ENCODE measurements around the gene PCDH18. TPM values are rescaled to one million over a fixed set of nuclear protein-coding genes. Genes with fewer than 3 reads are reported as not detected.

The PCDH18 gene
- total and polyA plus RNA-seq, 4 experiments from 2014 or later = 0.17 to 0.20 TPM; not detected in 2

DNA sequence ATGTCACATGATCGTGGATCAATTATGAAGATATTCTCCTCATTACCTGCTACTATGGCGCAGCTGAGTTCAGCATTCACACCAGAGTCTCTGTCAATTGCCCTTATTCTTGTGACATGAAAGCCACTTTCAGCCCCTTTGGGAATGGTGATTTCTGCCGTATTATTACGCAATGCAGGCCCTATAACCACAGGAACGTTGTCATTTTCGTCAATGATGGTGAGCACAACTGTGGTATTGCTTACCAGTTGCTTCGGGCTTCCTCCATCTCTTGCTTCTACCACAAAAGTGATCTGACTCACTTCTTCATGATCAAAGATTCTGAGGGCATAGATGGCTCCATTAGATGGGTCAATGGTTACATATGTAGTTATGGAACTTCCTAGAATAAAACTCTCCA is 2.1 kb downstream of the PCDH18 start:
- H3K4me1 Mint-ChIP-seq = peaks cover 2 to 8% (median 4%) of the 10 kb centered on the region in 4 donors
- Histone ChIP-seq H3K4me3 (ENCODE audit: low read length in 2 of 2) (no peak overlapping the region), H3K9me3 (ENCODE audit: control insufficient read depth in 1 of 2, low read length in 2 of 2) (no peaks in the 10 kb centered on the region), H3K4me1 (ENCODE audit: insufficient read depth, low read length) (peaks cover 8% of the 10 kb centered on the region), H3K27ac (ENCODE audit: low read depth, low read length) (no peak overlapping the region), H3K27me3 (ENCODE audit: insufficient read depth, low read length) (no peaks in the 10 kb centered on the region), H3K36me3 (ENCODE audit: insufficient read depth, low read length) (no peaks in the 10 kb centered on the region)
- H3K27me3 Mint-ChIP-seq = no peaks in the 10 kb centered on the region
- no peak overlapping the region for H3K4me3 Mint-ChIP-seq
- POLR2A ChIA-PET (ENCODE audit: partially characterized antibody) = no interaction called here
- intact Hi-C loops (cut with micrococcal nuclease) = no loop called here
- DNase-seq = no peak
- CTCF ChIA-PET (ENCODE audit: partially characterized antibody) = no interaction called here
- peaks cover 0 to 4% (median 0%) of the 10 kb centered on the region in 8 donors for H3K9me3 Mint-ChIP-seq
- no peaks in the 10 kb centered on the region for H3K36me3 Mint-ChIP-seq
- no peak overlapping the region for H3K27ac Mint-ChIP-seq

DNA sequence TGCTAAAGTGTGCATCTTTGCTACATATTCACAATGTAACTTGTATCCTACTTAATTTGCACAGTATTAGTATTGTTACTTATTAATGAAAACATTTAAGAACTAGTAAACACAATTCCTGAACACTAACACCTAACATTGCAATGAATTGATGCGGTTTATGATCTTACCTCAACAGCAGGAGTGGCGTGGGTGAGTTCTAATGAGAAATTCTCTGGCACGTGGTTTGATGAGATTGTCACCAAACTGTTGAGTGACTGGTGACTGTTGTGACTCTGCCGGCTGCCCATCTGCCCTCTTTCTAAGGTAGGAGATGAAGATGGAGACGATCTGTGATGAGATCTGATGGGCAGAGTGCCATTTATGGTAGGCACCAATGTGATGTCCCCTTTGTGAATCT is 2.9 kb downstream of the PCDH18 start:
- intact Hi-C loops (cut with micrococcal nuclease) = no loop called here
- Histone ChIP-seq H3K27me3 (ENCODE audit: insufficient read depth, low read length) (no peaks in the 10 kb centered on the region), H3K4me3 (ENCODE audit: low read length in 2 of 2) (no peak overlapping the region), H3K9me3 (ENCODE audit: control insufficient read depth in 1 of 2, low read length in 2 of 2) (no peaks in the 10 kb centered on the region), H3K36me3 (ENCODE audit: insufficient read depth, low read length) (no peaks in the 10 kb centered on the region), H3K4me1 (ENCODE audit: insufficient read depth, low read length) (peaks cover 8% of the 10 kb centered on the region), H3K27ac (ENCODE audit: low read depth, low read length) (no peak overlapping the region)
- DNase-seq = no peak
- Mint-ChIP-seq H3K4me1 (peaks cover 2 to 8% (median 4%) of the 10 kb centered on the region in 4 donors), H3K27ac (no peak overlapping the region), H3K27me3 (no peaks in the 10 kb centered on the region), H3K36me3 (no peaks in the 10 kb centered on the region), H3K9me3 (peaks cover 0 to 2% (median 0%) of the 10 kb centered on the region in 8 donors), H3K4me3 (no peak overlapping the region)
- CTCF ChIA-PET (ENCODE audit: partially characterized antibody) = no interaction called here
- POLR2A ChIA-PET (ENCODE audit: partially characterized antibody) = no interaction called here

DNA sequence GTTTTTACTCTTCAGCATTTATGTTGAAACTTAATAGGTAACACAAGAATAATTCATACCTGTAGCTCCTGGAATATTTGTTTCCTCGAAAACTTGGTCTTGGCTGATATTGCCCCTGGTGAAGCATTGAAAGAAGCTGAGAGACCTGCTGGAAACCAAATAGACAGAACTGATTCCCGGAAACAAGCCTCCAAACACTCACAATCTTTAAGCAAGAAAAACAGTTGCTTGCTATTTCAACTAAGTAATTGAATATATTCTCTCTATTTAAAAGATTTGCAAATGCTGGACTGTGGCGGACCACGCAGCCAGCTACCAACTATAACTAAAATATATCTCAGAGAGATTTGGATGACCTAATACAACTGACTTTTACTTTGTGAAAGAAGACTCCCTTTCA is 3.6 kb downstream of the PCDH18 start:
- Mint-ChIP-seq H3K4me1 (peaks cover 1 to 3% (median 2%) of the 10 kb centered on the region in 4 donors), H3K27ac (no peak overlapping the region), H3K4me3 (no peak overlapping the region), H3K9me3 (no peaks in the 10 kb centered on the region), H3K27me3 (no peaks in the 10 kb centered on the region), H3K36me3 (no peaks in the 10 kb centered on the region)
- intact Hi-C loops (cut with micrococcal nuclease) = no loop called here
- H3K36me3 ChIP-seq (ENCODE audit: insufficient read depth, low read length) = no peaks in the 10 kb centered on the region
- POLR2A ChIA-PET (ENCODE audit: partially characterized antibody) = no interaction called here
- CTCF ChIA-PET (ENCODE audit: partially characterized antibody) = no interaction called here
- H3K27ac ChIP-seq (ENCODE audit: low read depth, low read length) = no peak overlapping the region
- peaks cover 3% of the 10 kb centered on the region for H3K4me1 ChIP-seq (ENCODE audit: insufficient read depth, low read length)
- H3K27me3 ChIP-seq (ENCODE audit: insufficient read depth, low read length) = no peaks in the 10 kb centered on the region
- no peak for DNase-seq
- H3K4me3 ChIP-seq (ENCODE audit: low read length in 2 of 2) = no peak overlapping the region
- H3K9me3 ChIP-seq (ENCODE audit: control insufficient read depth in 1 of 2, low read length in 2 of 2) = no peaks in the 10 kb centered on the region

GRCh38 chr4:137526681-137527080 is 5.6 kb downstream of the PCDH18 start:
- Mint-ChIP-seq H3K9me3 (peaks cover 0 to 4% (median 0%) of the 10 kb centered on the region in 8 donors), H3K27ac (no peak overlapping the region), H3K36me3 (no peaks in the 10 kb centered on the region), H3K27me3 (no peaks in the 10 kb centered on the region), H3K4me3 (no peak overlapping the region), H3K4me1 (peaks cover 0 to 1% (median 0%) of the 10 kb centered on the region in 4 donors)
- no peak overlapping the region for H3K27ac ChIP-seq (ENCODE audit: low read depth, low read length)
- no peaks in the 10 kb centered on the region for H3K9me3 ChIP-seq (ENCODE audit: control insufficient read depth in 1 of 2, low read length in 2 of 2)
- H3K36me3 ChIP-seq (ENCODE audit: insufficient read depth, low read length) = no peaks in the 10 kb centered on the region
- H3K27me3 ChIP-seq (ENCODE audit: insufficient read depth, low read length) = no peaks in the 10 kb centered on the region
- no peaks in the 10 kb centered on the region for H3K4me1 ChIP-seq (ENCODE audit: insufficient read depth, low read length)
- no peak overlapping the region for H3K4me3 ChIP-seq (ENCODE audit: low read length in 2 of 2)
- intact Hi-C loops (cut with micrococcal nuclease) = no loop called here
- CTCF ChIA-PET (ENCODE audit: partially characterized antibody) = no interaction called here
- no peak for DNase-seq
- POLR2A ChIA-PET (ENCODE audit: partially characterized antibody) = no interaction called here

DNA sequence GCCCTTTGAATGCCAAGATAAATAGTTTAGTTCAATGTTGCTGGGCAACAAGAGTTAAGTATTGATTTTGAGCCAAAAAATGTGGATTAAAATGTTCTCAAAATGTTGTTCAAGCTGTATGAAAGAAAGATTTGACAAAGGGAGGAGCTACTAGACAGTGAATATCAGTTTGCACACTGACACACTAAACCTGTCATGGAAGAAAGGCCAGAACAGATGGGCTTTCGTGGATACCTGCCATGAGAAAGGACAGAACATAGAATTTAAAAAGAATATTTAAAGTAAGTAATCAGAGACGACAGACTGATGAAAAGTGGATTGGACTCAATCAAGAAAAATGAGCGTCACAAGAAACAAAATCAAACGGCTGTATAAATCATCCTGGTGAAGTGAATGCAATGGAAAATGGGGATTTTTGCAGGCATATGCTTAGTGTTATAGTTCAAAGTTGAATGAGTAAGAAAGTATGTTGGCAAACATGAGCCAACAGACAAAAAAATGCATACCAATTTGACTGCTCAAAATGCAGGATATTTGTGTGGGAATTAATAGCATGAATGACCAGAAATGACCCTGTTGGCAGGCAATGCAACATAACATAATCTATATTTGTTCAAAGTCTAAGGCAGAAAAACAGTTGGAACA is 7.4 kb downstream of the PCDH18 start:
- H3K9me3 ChIP-seq (ENCODE audit: control insufficient read depth in 1 of 2, low read length in 2 of 2) = no peaks in the 10 kb centered on the region
- H3K27ac Mint-ChIP-seq = no peak overlapping the region
- no peaks in the 10 kb centered on the region for H3K36me3 Mint-ChIP-seq
- no peaks in the 10 kb centered on the region for H3K27me3 ChIP-seq (ENCODE audit: insufficient read depth, low read length)
- H3K4me3 ChIP-seq (ENCODE audit: low read length in 2 of 2) = no peak overlapping the region
- ChIA-PET POLR2A (ENCODE audit: partially characterized antibody) (no interaction called here), CTCF (ENCODE audit: partially characterized antibody) (no interaction called here)
- no peaks in the 10 kb centered on the region for H3K36me3 ChIP-seq (ENCODE audit: insufficient read depth, low read length)
- intact Hi-C loops (cut with micrococcal nuclease) = no loop called here
- no peaks in the 10 kb centered on the region for H3K4me1 Mint-ChIP-seq
- no peaks in the 10 kb centered on the region for H3K4me1 ChIP-seq (ENCODE audit: insufficient read depth, low read length)
- no peak for DNase-seq
- peaks cover 0 to 4% (median 0%) of the 10 kb centered on the region in 8 donors for H3K9me3 Mint-ChIP-seq
- H3K27ac ChIP-seq (ENCODE audit: low read depth, low read length) = no peak overlapping the region
- no peaks in the 10 kb centered on the region for H3K27me3 Mint-ChIP-seq
- H3K4me3 Mint-ChIP-seq = no peak overlapping the region

DNA sequence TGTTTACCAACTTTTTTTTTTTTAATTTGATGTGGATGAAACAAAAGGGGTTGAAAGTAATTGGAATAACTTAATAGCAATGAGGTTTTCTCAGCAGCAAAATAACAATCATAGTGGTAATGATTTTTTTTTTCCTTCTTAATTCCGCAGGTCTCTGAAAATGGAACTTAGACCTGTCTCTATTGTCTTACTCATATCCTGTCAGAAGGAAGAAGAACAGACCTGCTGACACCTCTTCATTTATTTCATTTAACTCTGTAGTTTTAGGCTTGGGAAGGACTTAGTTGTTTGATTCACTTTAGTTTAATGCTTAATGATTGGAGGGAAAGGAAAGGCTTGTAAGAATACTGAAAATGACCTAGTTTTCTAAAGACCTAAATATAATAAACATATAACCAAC is 9.0 kb downstream of the PCDH18 start:
- H3K36me3 ChIP-seq (ENCODE audit: insufficient read depth, low read length) = no peaks in the 10 kb centered on the region
- H3K27me3 ChIP-seq (ENCODE audit: insufficient read depth, low read length) = no peaks in the 10 kb centered on the region
- CTCF ChIA-PET (ENCODE audit: partially characterized antibody) = no interaction called here
- H3K4me3 ChIP-seq (ENCODE audit: low read length in 2 of 2) = no peak overlapping the region
- no peak overlapping the region for H3K27ac Mint-ChIP-seq
- H3K9me3 Mint-ChIP-seq = peaks cover 0 to 4% (median 0%) of the 10 kb centered on the region in 8 donors
- intact Hi-C loops (cut with micrococcal nuclease) = no loop called here
- no peaks in the 10 kb centered on the region for H3K4me1 ChIP-seq (ENCODE audit: insufficient read depth, low read length)
- no peak overlapping the region for H3K27ac ChIP-seq (ENCODE audit: low read depth, low read length)
- no peaks in the 10 kb centered on the region for H3K36me3 Mint-ChIP-seq
- H3K4me3 Mint-ChIP-seq = no peak overlapping the region
- DNase-seq = no peak
- POLR2A ChIA-PET (ENCODE audit: partially characterized antibody) = no interaction called here
- no peaks in the 10 kb centered on the region for H3K4me1 Mint-ChIP-seq
- no peaks in the 10 kb centered on the region for H3K9me3 ChIP-seq (ENCODE audit: control insufficient read depth in 1 of 2, low read length in 2 of 2)
- no peaks in the 10 kb centered on the region for H3K27me3 Mint-ChIP-seq

DNA sequence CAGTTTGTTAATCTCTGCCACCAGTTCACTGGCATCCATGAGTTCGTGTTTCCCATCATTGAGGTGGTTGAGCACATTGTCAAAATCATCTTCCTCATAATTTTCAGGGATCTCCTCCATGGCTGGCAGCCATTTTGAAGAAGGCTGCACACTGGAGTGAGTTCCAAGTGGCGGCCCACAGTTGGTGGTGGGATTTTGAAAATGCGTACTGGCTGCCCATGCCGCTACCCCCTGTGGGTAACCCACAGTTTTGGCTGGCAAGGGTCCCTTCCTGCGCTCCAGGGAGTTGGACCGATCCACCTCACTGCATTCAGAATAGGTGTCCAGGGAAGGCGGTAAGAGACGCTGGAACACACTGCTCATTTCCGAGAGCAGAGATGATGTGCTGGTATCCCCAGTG is 11.2 kb downstream of the PCDH18 start:
- POLR2A ChIA-PET (ENCODE audit: partially characterized antibody) = no interaction called here
- Histone ChIP-seq H3K27me3 (ENCODE audit: insufficient read depth, low read length) (no peaks in the 10 kb centered on the region), H3K4me1 (ENCODE audit: insufficient read depth, low read length) (no peaks in the 10 kb centered on the region), H3K36me3 (ENCODE audit: insufficient read depth, low read length) (no peaks in the 10 kb centered on the region), H3K9me3 (ENCODE audit: control insufficient read depth in 1 of 2, low read length in 2 of 2) (no peaks in the 10 kb centered on the region), H3K4me3 (ENCODE audit: low read length in 2 of 2) (no peak overlapping the region), H3K27ac (ENCODE audit: low read depth, low read length) (no peak overlapping the region)
- H3K9me3 Mint-ChIP-seq = peaks cover 0 to 4% (median 0%) of the 10 kb centered on the region in 8 donors
- no peak overlapping the region for H3K4me3 Mint-ChIP-seq
- CTCF ChIA-PET (ENCODE audit: partially characterized antibody) = no interaction called here
- intact Hi-C loops (cut with micrococcal nuclease) = no loop called here
- H3K27me3 Mint-ChIP-seq = no peaks in the 10 kb centered on the region
- H3K36me3 Mint-ChIP-seq = no peaks in the 10 kb centered on the region
- H3K4me1 Mint-ChIP-seq = no peaks in the 10 kb centered on the region
- no peak overlapping the region for H3K27ac Mint-ChIP-seq
- DNase-seq = no peak

GRCh38 chr4:137519406-137519805 is 12.9 kb downstream of the PCDH18 start:
- Histone ChIP-seq H3K36me3 (ENCODE audit: insufficient read depth, low read length) (no peaks in the 10 kb centered on the region), H3K4me3 (ENCODE audit: low read length in 2 of 2) (no peak overlapping the region), H3K9me3 (ENCODE audit: control insufficient read depth in 1 of 2, low read length in 2 of 2) (no peaks in the 10 kb centered on the region), H3K27ac (ENCODE audit: low read depth, low read length) (no peak overlapping the region), H3K4me1 (ENCODE audit: insufficient read depth, low read length) (no peaks in the 10 kb centered on the region), H3K27me3 (ENCODE audit: insufficient read depth, low read length) (no peaks in the 10 kb centered on the region)
- no peaks in the 10 kb centered on the region for H3K36me3 Mint-ChIP-seq
- H3K4me1 Mint-ChIP-seq = no peaks in the 10 kb centered on the region
- no peak overlapping the region for H3K4me3 Mint-ChIP-seq
- ChIA-PET CTCF (ENCODE audit: partially characterized antibody) (no interaction called here), POLR2A (ENCODE audit: partially characterized antibody) (no interaction called here)
- intact Hi-C loops (cut with micrococcal nuclease) = no loop called here
- no peaks in the 10 kb centered on the region for H3K27me3 Mint-ChIP-seq
- no peak overlapping the region for H3K27ac Mint-ChIP-seq
- no peak for DNase-seq
- peaks cover 0 to 5% (median 0%) of the 10 kb centered on the region in 8 donors for H3K9me3 Mint-ChIP-seq
